Right cardiac atrium (tissue), 5 donors: Measurements from ENCODE around the gene PDE4D. TPM values are rescaled to one million over a fixed set of nuclear protein-coding genes. Genes with fewer than 3 reads are reported as not detected.

Experiments
- ATAC-seq, 2 donors: fragments of 200-7000 bp; cut with Tn5 transposase; one replicate each; pipeline versions ENCODE4 v1.8.0 to v1.9.1; 2020; ENCODE audit warnings: moderate library complexity in 2 of 2, mild to moderate bottlenecking in 1 of 2
- DNase-seq, 3 donors: peaks; one replicate each; pipeline ENCODE4 v3.0.0-alpha.2; 2020
- H3K27ac ChIP-seq: one replicate; pipeline ENCODE4 v1.5.1; 2013; ENCODE audit warnings: mild to moderate bottlenecking, low read length, control low read depth, moderate library complexity
- H3K27me3 ChIP-seq: one replicate; pipeline ENCODE4 v1.6.1; 2013; ENCODE audit not compliant: control insufficient read depth, insufficient read depth
- H3K4me1 ChIP-seq: one replicate; pipeline ENCODE4 v1.6.1; 2013; ENCODE audit warnings: low read length; ENCODE audit not compliant: control insufficient read depth, insufficient read depth
- H3K4me3 ChIP-seq: one replicate; pipeline ENCODE4 v1.5.1; 2013; ENCODE audit warnings: low read length, control low read depth
- H3K9me3 ChIP-seq: one replicate; pipeline ENCODE4 v1.6.1; 2013; ENCODE audit warnings: low read length; ENCODE audit not compliant: control insufficient read depth
- WGBS: extraction: QIAGEN DNeasy Blood & Tissue Kit; methylation state at CpG from one replicate; pipeline ENCODE4 v1.1.7; 2013; 5-methylcytosine and 5-hydroxymethylcytosine counted together
- intact Hi-C, 4 donors: fragments of 100-400 bp; cut with DNase I; formaldehyde crosslinking; loops; one replicate each; pipeline versions ENCODE4 v1.11.0 to v1.14.0; 2022 to 2023
- polyA plus RNA-seq: library from polyadenylated mRNA; stranded (reverse); fragments of 200-250 nt; gene quantifications from one replicate; pipeline ENCODE4 v1.2.3, GENCODE V29; 2013
- total RNA-seq, 4 donors: library from RNA; stranded (reverse); fragmentation: NEBNext Ultra II Directional; extraction: Animal tissue kit (Norgen Biotek cat#: 25700); gene quantifications; one replicate each; pipeline ENCODE4 v1.2.1, GENCODE V29; 2021
- donor health status: healthy with polysubstance abuse.
- donor health status: DM: no; HTN: yes; CAD: no.
- donor health status: DM: no; HTN: no; CAD: no.
- donor health status: DM: no; HTN: yes; CAD: no; lungs with severe emphysema.
- donor health status: DM: yes; HTN: yes; CAD: no.

Gene PDE4D
- total and polyA plus RNA-seq, 5 donors, result 13.2 to 104 (median 38.8) TPM

DNA sequence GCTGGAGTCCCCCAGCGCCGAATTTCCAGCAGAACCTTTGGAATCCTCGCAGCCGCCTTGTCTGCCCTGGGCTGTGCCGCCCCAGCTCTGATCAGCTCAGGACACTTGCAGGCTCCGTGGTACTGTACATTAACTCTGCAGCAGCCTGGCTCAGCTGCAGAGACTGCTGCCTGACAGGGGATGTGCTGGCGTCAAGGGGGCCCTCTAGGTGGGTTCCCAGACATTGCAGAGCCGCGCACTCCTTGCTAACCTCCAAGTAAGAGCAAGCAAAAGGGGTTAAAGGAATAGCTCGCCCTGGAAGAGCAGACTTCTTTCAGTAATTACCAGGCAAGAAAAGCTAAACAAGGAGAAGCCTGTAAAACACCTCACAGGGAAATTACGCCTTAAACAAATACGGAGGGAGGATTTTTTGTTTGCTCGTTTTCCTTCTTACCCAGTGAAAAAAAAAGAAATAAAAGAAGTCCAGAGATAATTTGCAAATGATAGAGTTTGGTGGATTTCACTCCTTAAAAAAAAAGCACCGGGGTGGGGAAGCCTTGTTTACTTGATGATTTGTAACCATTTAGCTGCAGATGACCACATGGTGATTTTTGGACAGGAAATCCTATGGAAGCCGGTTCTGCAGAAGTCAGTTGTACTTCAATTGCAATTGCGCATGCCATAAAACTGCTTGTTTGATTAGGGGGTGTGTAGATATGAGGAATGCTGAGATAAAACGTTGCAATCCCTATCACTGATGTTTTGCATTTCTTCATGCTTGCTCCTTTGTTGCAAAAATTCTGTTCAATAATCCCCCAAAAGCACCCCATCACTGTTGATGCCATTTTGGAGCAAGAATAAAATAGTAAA lies 305.8 kb downstream of the PDE4D start:
- Histone ChIP-seq H3K9me3 (no peaks in the 10 kb centered on the region), H3K4me3 (peak overlapping the region; percentile 46), H3K27me3 (no peaks in the 10 kb centered on the region), H3K27ac (no peak overlapping the region), H3K4me1 (no peaks in the 10 kb centered on the region)
- WGBS, result 18% methylated on average over 17 of the region's 17 CpGs
- DNase-seq (peak; percentile 51 to 85 (median 76)), ATAC-seq (peak; percentile 95 to 96)
- intact Hi-C loops, result no loop called here

- ATAC-seq, result no peak
- Histone ChIP-seq H3K9me3 (no peaks in the 10 kb centered on the region), H3K4me3 (no peak overlapping the region), H3K4me1 (no peaks in the 10 kb centered on the region), H3K27me3 (no peaks in the 10 kb centered on the region), H3K27ac (no peak overlapping the region)
- no peak for DNase-seq
- intact Hi-C loops, result no loop called here
- 71% methylated on average over 5 of the region's 5 CpGs for WGBS
Observed at GRCh38 chr5:59586841-59587240, 306.7 kb downstream of the PDE4D start.

GRCh38 chr5:59584858-59585846 lies 308.4 kb downstream of the PDE4D start:
- intact Hi-C loops, result no loop called here
- no peak for DNase-seq
- 89% methylated on average over 6 of the region's 6 CpGs for WGBS
- Histone ChIP-seq H3K4me3 (no peak overlapping the region), H3K27me3 (no peaks in the 10 kb centered on the region), H3K27ac (no peak overlapping the region), H3K9me3 (no peaks in the 10 kb centered on the region), H3K4me1 (no peaks in the 10 kb centered on the region)
- no peak for ATAC-seq

DNA sequence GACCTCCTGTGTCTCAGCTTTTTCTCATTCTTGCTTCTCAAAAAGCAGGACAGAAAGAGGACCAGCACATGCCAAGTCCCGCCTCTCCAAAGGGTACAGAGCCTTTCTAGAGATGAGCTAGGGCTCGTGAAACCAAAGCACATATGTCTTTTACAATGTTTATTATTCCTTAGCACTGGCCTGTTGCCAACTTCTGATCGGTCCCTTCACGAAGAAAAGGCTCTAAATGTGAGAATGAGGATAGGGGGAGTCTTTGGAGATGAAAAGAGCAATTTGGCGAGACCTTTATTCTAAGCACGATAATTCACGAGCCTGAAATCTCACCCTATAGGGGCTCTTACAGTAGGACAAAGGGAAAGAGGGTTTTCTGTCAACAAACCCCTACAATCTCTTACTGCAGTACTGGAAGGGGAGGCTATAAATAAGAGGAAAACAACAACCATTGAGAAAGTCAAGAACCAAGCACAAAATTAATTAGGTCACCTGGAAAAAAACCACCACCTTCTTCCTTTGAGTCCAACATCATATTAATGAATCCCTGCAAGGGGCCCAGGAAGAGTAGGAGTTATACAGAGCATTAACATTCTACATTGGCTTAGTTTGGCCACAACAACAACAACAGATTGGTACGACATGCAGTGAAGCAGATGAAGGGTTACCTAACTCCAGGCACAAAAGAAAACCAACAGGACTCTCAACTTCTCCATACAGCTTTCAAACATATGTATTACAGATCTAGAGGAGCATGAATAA lies 309.5 kb downstream of the PDE4D start:
- ATAC-seq (no peak), DNase-seq (no peak)
- WGBS, result 76% methylated on average over 8 of the region's 8 CpGs
- Histone ChIP-seq H3K27ac (no peak overlapping the region), H3K9me3 (no peaks in the 10 kb centered on the region), H3K4me3 (no peak overlapping the region), H3K27me3 (no peaks in the 10 kb centered on the region), H3K4me1 (no peaks in the 10 kb centered on the region)
- intact Hi-C loops, result no loop called here

- intact Hi-C loops, result no loop called here
- WGBS, result 54% methylated on average over 2 of the region's 2 CpGs
- Histone ChIP-seq H3K4me3 (no peak overlapping the region), H3K9me3 (no peaks in the 10 kb centered on the region), H3K27ac (no peak overlapping the region), H3K27me3 (no peaks in the 10 kb centered on the region), H3K4me1 (no peaks in the 10 kb centered on the region)
- peak; percentile 38 to 51 for ATAC-seq
- DNase-seq, result no peak
Observed at GRCh38 chr5:59583151-59583809, 310.2 kb downstream of the PDE4D start.

DNA sequence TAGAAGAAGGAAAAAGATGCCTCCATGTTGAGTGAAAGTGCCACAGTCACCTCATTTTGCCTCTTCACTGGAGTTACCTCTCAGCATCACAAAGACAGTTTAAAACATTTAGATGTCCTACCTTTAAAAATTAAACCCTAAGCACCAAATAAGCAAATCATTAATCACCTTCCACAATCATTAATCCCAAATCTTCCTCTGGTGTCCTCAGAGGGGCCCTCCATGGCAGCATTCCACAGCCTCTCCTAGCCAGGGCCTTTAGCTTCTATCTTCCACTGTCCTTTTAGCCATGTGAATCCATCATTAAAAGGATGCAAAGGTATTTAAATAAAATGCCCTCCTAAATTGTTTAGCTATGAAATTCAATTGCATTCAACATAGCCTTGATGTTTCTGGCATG lies 310.8 kb downstream of the PDE4D start:
- ATAC-seq, result no peak
- no peaks in the 10 kb centered on the region for H3K9me3 ChIP-seq
- intact Hi-C loops, result no loop called here
- H3K4me1 ChIP-seq, result no peaks in the 10 kb centered on the region
- H3K4me3 ChIP-seq, result no peak overlapping the region
- no peak for DNase-seq
- no peak overlapping the region for H3K27ac ChIP-seq
- no peaks in the 10 kb centered on the region for H3K27me3 ChIP-seq

GRCh38 chr5:59579824-59580167 lies 313.7 kb downstream of the PDE4D start:
- intact Hi-C loops, result no loop called here
- Histone ChIP-seq H3K27me3 (no peaks in the 10 kb centered on the region), H3K27ac (no peak overlapping the region), H3K4me1 (no peaks in the 10 kb centered on the region), H3K9me3 (no peaks in the 10 kb centered on the region), H3K4me3 (no peak overlapping the region)
- ATAC-seq, result no peak
- WGBS, result 87% methylated on average over 1 of the region's 1 CpG
- no peak for DNase-seq

DNA sequence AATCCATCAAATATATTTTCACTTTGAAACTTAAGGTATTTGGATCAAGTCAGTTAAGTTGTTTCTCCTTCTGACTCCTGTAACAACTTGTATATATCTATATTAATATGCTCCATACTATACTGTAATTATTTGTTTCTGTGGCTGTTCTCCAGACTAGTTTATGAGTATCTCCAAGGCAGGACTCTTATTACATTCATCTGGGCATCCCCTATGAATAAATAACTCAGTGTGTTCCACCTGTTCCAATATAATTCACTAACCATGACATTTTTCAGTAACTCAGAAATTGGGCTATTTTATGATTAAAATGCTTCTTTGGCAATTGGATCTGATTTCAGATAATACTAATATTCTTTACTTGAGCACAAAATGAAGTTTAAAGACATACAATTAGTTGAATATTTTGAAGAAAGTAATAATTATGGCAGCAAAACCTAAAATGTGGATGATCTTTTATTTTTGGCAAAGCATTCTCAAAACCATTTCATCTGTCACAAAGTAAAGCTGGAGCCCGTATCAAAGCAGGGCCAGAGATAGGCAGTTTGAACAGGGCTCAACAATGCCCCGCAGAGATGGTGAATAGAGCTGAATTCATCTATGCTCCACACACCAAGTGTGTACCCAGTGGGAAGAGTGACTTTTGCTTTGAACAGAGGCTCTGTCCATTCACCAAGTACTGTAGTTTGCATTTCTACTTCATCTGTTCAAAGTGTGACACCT lies 314.3 kb downstream of the PDE4D start:
- ATAC-seq, result no peak
- 88% methylated on average over 2 of the region's 2 CpGs for WGBS

GRCh38 chr5:59577485-59577884 lies 316.0 kb downstream of the PDE4D start:
- no peak overlapping the region for H3K4me3 ChIP-seq
- 82% methylated on average over 1 of the region's 1 CpG for WGBS
- H3K27me3 ChIP-seq, result no peaks in the 10 kb centered on the region
- no peaks in the 10 kb centered on the region for H3K9me3 ChIP-seq
- ATAC-seq, result no peak
- H3K4me1 ChIP-seq, result no peaks in the 10 kb centered on the region
- DNase-seq, result no peak
- intact Hi-C loops, result no loop called here
- no peak overlapping the region for H3K27ac ChIP-seq

More for the DNA sequence above, 314.3 kb downstream of the PDE4D start:
- H3K4me1 ChIP-seq, result no peaks in the 10 kb centered on the region
- no peaks in the 10 kb centered on the region for H3K27me3 ChIP-seq
- H3K9me3 ChIP-seq, result no peaks in the 10 kb centered on the region
- H3K27ac ChIP-seq, result no peak overlapping the region
- H3K4me3 ChIP-seq, result no peak overlapping the region
- intact Hi-C loops, result no loop called here
- no peak for DNase-seq
